ENCODE measurements around the gene CTNNBL1.

CTNNBL1 gene

GRCh38 chr20:37903317-37904007, 209.6 kb downstream of the CTNNBL1 start:
- DNase-seq, result no peak

- DNase-seq, result no peak
These were observed 210.3 kb downstream of the CTNNBL1 start for GRCh38 chr20:37904008-37904642.

DNA sequence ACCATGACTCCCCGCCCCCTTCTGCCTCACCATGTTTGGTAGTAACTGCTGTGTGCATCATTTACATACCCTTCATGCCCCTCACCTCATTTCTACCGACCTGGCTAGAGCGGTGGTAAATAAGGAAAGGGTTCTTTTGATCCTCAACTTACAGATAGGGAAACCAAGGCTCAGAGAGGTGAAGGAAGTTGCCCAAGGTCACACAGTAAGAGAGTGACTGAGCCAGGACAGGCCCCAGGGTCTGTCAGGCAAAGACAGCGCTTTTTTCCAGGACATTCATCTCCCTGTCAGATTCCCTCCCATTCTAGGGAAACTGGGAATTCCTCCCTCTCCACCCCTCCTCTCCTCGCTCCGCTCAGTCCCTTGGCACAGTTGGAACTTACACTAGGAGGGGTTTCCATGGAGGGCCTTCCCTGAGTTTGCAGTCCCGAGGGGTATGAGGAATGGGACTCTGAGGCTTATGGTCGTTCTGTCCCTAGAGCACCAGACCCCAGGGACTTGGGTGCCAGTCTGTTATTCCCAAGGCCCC, 211.1 kb downstream of the CTNNBL1 start:
- DNase-seq, result no peak

GRCh38 chr20:37905671-37906613, 212.1 kb downstream of the CTNNBL1 start:
- no peak for DNase-seq

- DNase-seq, result no peak
These were observed 213.5 kb downstream of the CTNNBL1 start for GRCh38 chr20:37907330-37907676.

- no peak for DNase-seq
These were observed 214.0 kb downstream of the CTNNBL1 start for GRCh38 chr20:37907677-37908401.

GRCh38 chr20:37911261-37911660, 217.4 kb downstream of the CTNNBL1 start:
- no peak for DNase-seq

- peak; percentile 86 for DNase-seq
These were observed 218.0 kb downstream of the CTNNBL1 start for GRCh38 chr20:37911838-37912281.

DNA sequence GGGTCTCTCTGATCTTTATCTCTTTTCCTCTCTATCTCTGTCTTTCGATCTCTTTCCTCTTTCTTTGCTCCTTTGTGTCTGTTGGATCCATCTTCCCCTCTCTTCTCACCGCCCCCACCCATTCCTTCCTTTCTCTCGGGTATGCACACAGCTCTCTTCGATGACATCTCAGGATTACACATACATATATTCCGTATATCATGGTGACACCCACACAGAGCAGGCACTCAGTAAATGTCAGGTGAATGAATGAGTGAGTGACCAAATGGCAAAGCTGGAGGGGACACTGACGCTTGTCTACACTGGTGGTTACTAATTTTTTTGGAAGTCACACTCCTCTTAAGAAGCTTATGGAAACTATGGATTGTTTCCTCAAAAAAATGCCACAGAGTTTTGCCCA, 219.0 kb downstream of the CTNNBL1 start:
- no peak for DNase-seq

GRCh38 chr20:37913567-37914366, 219.9 kb downstream of the CTNNBL1 start:
- DNase-seq, result no peak

DNA sequence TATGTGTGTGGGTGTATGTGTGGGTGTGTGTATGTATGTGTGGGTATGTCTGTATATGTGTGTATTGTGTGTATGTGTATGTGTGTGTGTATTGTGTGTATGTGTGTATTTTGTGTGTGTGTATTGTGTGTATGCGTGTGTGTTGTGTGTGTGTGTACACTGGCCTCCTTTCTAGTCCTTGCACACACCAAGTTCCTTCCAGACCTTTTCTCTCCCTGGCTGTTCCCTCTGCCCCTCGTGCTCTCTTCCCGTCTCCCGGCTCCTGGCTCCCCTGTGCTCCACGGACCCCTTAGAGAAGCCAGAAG, 220.5 kb downstream of the CTNNBL1 start:
- no peak for DNase-seq

DNA sequence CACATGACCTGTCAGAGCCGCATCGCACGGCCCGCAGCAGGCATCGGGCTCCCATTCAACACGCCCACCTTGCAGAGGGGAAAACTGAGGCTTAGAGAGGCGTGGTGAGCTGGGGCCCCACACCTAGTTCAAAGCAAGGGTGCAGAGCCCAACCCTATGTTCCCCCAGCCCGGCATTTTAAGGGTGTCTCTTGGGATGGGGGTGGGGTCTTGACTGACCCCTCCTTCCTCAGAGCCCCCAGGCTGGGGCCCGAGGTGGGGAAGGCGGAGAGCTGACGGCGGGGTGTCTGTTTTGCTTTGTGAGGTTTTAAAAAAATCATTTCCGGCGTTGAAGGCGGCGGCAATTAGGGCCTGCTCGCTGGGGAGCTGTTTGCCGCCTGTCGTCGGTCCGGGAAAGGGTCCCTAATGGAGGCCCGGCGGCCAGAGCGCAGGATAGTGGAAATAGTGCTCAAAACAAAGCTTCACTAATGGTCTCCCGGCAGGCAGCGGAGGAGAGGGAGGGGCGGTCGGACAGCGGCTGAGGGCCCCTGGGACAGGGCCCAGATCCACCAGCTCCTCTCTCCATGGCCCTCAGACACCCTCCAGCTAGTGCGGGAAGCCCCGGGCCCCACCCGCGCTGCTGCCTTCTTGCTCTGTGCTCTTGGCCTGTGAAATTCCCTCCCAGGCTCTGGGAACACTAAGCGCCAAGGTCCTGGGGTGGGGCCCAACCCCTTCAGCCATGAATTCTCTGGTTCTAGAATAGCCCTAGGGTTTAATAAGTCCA, 221.0 kb downstream of the CTNNBL1 start:
- peak; percentile 58 for DNase-seq

DNA sequence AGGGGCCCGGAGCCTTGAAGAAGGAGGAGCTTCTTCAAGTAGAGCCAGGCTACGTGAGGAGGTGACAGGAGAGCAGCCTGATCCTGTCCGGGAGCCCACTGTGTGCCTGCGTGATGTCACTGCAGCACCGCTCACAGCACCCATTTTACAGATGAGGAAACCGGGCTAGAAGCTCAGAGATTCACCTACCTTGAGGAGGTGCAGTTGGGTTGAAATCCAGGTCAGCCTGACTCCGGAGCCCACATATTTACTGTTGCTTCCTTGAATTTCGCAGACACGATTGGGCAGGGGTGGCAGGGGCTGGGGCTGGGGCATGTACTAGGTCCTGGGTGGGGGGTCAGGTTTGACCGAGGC, 221.6 kb downstream of the CTNNBL1 start:
- no peak for DNase-seq

GRCh38 chr20:37915800-37916570, 222.2 kb downstream of the CTNNBL1 start:
- peak; percentile 27 for DNase-seq

- no peak for DNase-seq
These were observed 223.6 kb downstream of the CTNNBL1 start for GRCh38 chr20:37917461-37917860.

DNA sequence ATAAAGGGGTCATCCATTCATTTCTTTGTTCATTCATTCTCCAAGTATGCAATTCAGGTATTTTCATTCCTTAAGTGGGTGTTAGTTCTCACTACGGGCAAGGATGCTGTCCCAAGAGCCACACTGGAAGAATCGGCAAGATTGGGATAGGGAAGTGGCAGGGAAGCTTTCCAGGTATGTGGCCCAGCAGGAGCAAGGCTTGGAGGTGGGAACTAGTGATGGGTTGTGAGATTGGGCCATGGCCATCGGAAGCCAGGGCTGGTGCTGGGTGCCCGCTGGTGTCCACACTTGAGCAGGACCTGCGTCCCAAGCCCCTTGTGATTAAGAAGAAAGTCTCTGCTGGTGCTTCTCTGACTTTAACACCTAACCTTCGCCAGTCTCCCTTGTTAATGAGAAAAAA, 224.2 kb downstream of the CTNNBL1 start:
- DNase-seq, result no peak

DNA sequence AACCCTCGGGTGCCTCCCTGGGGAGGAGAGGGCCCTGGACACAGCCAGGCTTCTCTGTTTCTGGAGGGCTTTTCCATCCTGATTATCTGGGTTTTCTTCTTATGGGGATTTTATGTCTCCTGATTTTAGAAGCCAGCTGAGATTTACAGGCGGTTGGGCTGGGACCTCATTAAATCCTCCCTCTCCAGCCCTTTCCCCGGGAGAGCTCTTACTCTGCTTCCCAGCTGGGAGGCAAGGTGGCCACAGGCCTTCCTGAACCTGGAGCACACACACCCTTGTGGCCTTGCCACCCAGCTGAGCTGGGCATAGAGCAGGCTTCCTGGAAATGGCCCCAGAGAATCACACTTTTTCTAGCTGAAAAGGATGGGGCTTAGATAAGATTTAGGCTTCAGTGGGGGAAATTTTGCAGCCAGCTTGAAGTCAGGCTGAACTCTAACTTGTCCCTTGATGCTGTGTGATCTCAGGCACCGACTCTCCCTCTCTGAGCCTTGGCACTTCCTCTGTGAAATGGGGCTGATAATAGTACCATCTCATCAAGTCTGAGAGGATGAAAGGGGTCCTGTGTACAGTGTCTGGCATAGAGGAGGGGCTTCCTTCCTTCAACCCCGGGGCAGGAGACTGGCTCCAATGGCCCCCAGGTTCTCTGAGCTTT, 225.7 kb downstream of the CTNNBL1 start:
- no peak for DNase-seq

- DNase-seq, result no peak
These were observed 226.4 kb downstream of the CTNNBL1 start for GRCh38 chr20:37920270-37920669.

- no peak for DNase-seq
These were observed 227.0 kb downstream of the CTNNBL1 start for GRCh38 chr20:37920679-37921322.
